ENCODE results near the gene CYP2J2.
"Not testable (repeated sequence)": the region's sequence is repeated elsewhere in the genome, so short reads cannot be mapped to it uniquely, and the experiment has no call there.

Gene CYP2J2

DNA sequence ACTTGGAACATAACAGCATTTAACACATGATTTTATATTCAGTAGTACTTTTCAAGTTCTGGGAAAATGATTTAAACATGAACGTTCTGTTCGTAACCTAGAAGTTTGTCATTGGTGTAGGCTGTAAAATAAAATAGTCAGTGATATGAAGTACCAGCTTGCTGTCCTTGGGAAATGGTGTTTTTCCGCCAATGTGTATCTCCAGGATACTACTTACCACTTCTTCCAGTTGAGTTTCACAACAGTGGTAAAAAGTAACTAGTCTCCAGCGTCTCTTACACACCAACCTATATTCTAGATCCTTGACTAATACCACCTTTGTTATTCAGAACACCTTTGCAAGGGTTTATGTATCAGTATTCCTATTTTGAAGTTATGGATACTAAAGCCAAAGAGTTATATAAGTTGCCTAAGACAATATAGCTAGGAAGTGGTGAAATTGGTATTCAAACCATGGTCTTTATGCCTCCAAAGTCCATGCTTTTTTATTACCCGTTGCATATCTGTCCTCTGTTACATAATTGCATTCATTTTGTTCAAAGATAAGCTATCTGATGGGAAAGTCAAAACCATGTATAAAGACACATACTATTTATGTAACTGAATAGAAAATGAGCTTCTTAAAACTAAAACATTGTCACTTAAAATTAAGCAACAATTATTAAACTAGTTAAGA lies 68.8 kb downstream of the CYP2J2 start:
- no peak for DNase-seq

DNA sequence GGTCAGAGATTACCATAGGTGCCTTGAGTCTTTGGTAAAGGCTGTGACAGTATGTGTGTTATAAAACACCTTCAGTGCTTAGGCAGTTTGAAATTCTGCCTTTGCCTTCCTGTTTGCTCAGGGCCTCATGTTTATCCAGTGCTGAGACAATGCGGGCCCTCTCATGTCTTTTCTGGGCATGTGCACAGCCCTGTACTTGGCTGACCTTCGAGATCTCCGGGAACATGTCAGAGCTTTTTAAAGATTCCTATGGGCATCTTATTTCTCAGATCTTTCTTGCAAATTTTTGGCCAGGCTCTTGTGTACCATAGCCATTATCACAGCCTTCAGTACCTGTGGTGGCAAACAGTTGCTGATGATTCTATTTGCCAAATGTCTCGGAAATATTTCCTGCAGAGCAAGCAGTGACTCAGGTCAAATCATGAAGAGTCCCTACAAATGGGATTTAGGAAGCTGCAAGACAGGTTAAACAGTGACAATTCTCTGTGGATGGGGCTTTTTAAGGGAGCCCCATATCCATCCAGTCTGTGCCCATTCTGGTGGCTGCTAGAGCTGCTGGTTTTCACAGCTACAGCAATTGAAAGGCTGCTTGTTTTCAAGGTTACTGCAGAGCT lies 69.7 kb downstream of the CYP2J2 start:
- no peak for DNase-seq

DNA sequence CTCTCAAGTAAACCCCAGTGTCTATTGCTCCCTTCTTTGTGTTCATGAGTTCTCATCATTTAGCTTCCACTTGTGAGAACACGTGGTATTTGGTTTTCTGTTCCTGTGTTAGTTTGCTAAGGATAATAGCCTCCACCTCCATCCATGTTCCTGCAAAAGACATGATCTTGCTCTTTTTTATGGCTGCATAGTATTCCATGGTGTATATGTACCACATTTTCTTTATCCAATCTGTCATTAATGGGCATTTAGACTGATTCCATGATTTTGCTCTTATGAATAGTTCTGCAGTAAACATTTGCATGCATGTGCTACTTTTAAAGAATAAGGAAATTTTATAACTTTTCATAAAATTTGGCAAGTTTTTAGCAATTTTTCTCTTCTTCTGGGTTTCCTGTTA lies 71.3 kb downstream of the CYP2J2 start:
- not testable (repeated sequence) for DNase-seq

DNA sequence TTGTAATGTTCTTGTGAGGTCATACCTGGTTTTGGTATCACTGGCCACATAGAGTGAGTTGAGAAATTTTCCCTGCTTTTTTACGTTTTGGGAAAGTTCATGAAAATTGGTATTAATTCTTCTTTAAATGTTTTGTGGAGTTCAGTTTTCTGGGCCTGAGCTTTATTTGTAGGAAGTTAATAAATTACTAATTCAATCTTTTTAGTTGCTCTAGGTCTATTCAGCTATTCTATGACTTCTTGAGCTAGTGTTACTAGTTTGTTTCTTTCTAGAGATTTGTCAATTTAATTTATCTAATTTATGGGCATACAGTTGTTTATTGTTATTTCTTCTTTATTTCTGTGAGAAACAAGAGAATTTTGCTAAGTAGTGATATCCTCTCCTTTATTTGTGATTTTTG lies 74.5 kb downstream of the CYP2J2 start:
- DNase-seq = no peak

DNA sequence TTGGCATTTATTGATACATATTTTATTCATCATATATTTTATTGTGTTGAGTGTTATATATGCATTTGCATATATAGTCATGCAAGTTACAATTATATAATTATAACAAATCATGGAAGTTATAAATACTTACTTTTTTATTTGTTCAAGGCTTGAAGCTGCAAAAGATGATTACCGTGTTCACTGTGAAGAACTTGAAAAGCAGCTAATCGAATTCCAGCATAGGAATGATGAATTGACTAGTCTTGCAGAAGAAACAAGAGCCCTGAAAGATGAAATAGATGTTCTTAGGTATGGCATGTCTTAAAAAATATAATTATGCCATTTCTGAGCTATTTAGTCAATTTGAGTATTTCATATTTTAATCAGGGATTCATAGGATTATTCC lies 79.7 kb downstream of the CYP2J2 start:
- no peak for DNase-seq

DNA sequence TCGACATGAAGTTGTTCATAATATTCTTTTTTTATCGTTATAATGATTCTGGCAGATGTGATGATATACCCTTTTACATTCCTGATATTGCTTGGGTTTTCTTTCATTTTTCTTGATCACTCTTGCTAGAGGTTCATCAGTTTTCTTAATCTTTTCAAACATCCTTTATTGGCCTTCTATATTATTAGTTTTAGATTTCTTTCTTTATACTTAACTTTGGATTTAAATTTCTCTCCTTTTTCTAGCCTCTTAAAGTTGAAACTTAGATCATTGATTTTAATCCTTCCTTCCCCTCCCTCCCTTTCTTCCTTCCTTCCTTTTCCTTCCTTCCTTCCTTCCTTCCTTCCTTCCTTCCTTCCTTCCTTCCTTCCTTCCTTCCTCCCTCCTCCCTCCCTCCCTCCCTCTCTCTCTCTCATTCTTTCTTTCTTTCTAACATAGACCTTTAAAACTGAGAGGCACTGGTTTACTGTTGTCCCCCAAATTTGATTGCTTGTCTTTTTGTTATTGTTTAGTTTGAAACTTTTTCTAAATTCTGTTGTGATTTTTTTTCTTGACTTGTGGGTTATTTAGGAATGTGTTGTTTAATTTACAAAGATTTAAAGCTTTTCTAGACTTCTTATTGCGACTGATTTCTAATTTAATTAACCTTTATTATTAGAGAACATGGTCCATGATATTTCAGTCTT lies 80.2 kb downstream of the CYP2J2 start:
- DNase-seq = no peak

DNA sequence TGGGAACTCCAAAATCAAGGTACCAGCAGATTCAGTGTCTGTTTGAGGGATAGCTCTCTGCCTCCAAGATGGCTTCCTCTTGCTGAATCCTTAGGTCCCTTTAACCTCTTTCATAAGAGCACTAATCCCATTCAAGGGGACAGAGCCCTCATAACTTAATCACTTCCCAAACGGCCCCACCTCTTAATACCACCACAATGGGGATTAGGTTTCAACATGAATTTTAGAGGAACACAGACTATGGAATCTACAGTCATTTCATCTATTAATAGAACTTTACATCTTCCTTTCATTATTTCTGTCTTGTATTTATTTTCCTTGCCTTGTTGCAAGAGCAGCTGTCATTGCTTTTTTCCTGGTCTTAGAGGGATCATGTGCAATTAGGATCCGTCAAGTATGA lies 81.5 kb downstream of the CYP2J2 start:
- DNase-seq = no peak

All from NCI-H1930 (cell line).